Osteocyte (in vitro differentiated cells): ENCODE results near the gene MISP. TPM values are rescaled to one million over a fixed set of nuclear protein-coding genes. Genes with fewer than 3 reads are reported as not detected.

Experiments used
- DNase-seq: peaks from one replicate; pipeline ENCODE4 v3.0.0; 2021; ENCODE audit warnings: mixed read lengths; ENCODE audit not compliant: unreplicated experiment; ENCODE audit errors: extremely low spot score
- H3K27ac Mint-ChIP-seq: one replicate; pipeline ENCODE4 v1.8.0; 2021; ENCODE audit warnings: mild to moderate bottlenecking, mixed read lengths; ENCODE audit not compliant: unreplicated experiment
- H3K27me3 Mint-ChIP-seq: one replicate; pipeline ENCODE4 v1.8.0; 2021; ENCODE audit warnings: mixed read lengths; ENCODE audit not compliant: unreplicated experiment
- H3K36me3 Mint-ChIP-seq: one replicate; pipeline ENCODE4 v1.8.0; 2021; ENCODE audit warnings: mixed read lengths; ENCODE audit not compliant: unreplicated experiment
- H3K4me1 Mint-ChIP-seq: one replicate; pipeline ENCODE4 v1.8.0; 2021; ENCODE audit warnings: mixed read lengths; ENCODE audit not compliant: unreplicated experiment
- H3K4me3 Mint-ChIP-seq: one replicate; pipeline ENCODE4 v1.8.0; 2021; ENCODE audit warnings: mild to moderate bottlenecking, moderate library complexity, mixed read lengths; ENCODE audit not compliant: unreplicated experiment
- H3K9me3 Mint-ChIP-seq: one replicate; pipeline ENCODE4 v1.8.0; 2021; ENCODE audit warnings: mixed read lengths; ENCODE audit not compliant: unreplicated experiment
- CTCF ChIP-seq: fragments of 200-600 bp; sonication (generic); IDR thresholded peaks from 2 replicates; pipeline ENCODE4 v1.5.0; 2021; ENCODE audit warnings: antibody characterized with exemption, mild to moderate bottlenecking, moderate library complexity
- total RNA-seq: library from RNA; stranded (reverse); gene quantifications from 2 replicates; pipeline ENCODE4 v1.2.1, GENCODE V29; 2021

The MISP gene
- total RNA-seq, 1 donor from 2014 or later: 1.3 TPM

- DNase-seq: no peak
- Mint-ChIP-seq H3K27me3 (no peaks in the 10 kb centered on the region), H3K4me3 (no peak overlapping the region), H3K36me3 (peaks cover 6% of the 10 kb centered on the region), H3K9me3 (no peaks in the 10 kb centered on the region), H3K4me1 (peaks cover 23% of the 10 kb centered on the region), H3K27ac (no peak overlapping the region)
- no peak for TF ChIP-seq CTCF
These were observed 6.1 kb downstream of the MISP start for GRCh38 chr19:756821-757688.

GRCh38 chr19:757811-758668 lies 7.1 kb downstream of the MISP start:
- no peak for DNase-seq
- Mint-ChIP-seq H3K9me3 (no peaks in the 10 kb centered on the region), H3K27me3 (no peaks in the 10 kb centered on the region), H3K27ac (no peak overlapping the region), H3K4me3 (no peak overlapping the region), H3K36me3 (peaks cover 6% of the 10 kb centered on the region), H3K4me1 (peaks cover 15% of the 10 kb centered on the region)
- no peak for TF ChIP-seq CTCF

- no peak for DNase-seq
- H3K4me1 Mint-ChIP-seq: peaks cover 9% of the 10 kb centered on the region
These were observed 12.3 kb downstream of the MISP start for GRCh38 chr19:763181-763580.

GRCh38 chr19:763869-764268 lies 13.0 kb downstream of the MISP start:
- Mint-ChIP-seq H3K4me1 (peaks cover 15% of the 10 kb centered on the region), H3K4me3 (no peak overlapping the region), H3K9me3 (no peaks in the 10 kb centered on the region), H3K27ac (no peak overlapping the region), H3K36me3 (peaks cover 6% of the 10 kb centered on the region), H3K27me3 (no peaks in the 10 kb centered on the region)
- no peak for TF ChIP-seq CTCF
- no peak for DNase-seq

More at GRCh38 chr19:763181-763580, 12.3 kb downstream of the MISP start:
- Mint-ChIP-seq H3K27me3 (no peaks in the 10 kb centered on the region), H3K27ac (no peak overlapping the region), H3K36me3 (peaks cover 6% of the 10 kb centered on the region), H3K9me3 (no peaks in the 10 kb centered on the region), H3K4me3 (no peak overlapping the region)
- no peak for TF ChIP-seq CTCF

- TF ChIP-seq CTCF: no peak
- H3K4me1 Mint-ChIP-seq: peaks cover 18% of the 10 kb centered on the region
- peaks cover 6% of the 10 kb centered on the region for H3K36me3 Mint-ChIP-seq
- H3K27ac Mint-ChIP-seq: no peak overlapping the region
- DNase-seq: no peak
- no peaks in the 10 kb centered on the region for H3K9me3 Mint-ChIP-seq
- H3K4me3 Mint-ChIP-seq: no peak overlapping the region
- H3K27me3 Mint-ChIP-seq: no peaks in the 10 kb centered on the region
These were observed 13.4 kb downstream of the MISP start for GRCh38 chr19:764301-764700.
